Measurements from ENCODE around the gene FBL.
"Not testable (repeated sequence)": the region's sequence is repeated elsewhere in the genome, so short reads cannot be mapped to it uniquely, and the experiment has no call there.

GRCh38 chr19:39875401-39875864 lies 29.3 kb upstream of the FBL start:
- TF ChIP-seq CTCF, POLR2A (IDR thresholded peaks at IDR 0.05): not testable (repeated sequence)
